ENCODE results near the gene CASP8. TPM values are rescaled to one million over a fixed set of nuclear protein-coding genes. Genes with fewer than 3 reads are reported as not detected.

The CASP8 gene
- total and polyA plus RNA-seq, 12 donors: 8.2 to 55.8 (median 19.4) TPM

DNA sequence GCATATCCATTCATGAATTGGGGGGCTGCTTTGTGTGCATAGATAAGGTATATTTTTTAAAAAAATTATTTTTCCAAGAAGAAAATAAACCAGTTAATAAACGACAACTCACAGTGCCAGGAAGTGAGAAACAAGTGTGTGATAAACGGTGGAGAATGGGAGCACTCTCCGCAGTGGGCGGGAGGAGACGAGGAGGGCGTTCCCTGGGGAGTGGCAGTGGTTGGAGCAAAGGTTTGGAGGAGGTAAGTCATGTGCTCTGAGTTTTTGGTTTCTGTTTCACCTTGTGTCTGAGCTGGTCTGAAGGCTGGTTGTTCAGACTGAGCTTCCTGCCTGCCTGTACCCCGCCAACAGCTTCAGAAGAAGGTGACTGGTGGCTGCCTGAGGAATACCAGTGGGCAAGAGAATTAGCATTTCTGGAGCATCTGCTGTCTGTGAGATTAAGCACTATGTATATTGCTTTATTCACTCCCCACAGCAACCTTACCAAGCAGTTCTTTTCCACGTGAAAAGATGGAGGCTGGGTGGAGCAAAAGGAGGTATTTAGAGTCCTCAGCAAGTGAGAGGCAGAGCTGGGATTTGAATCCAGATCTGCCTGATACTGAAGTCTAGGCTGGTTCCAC is 27.0 kb upstream of the CASP8 start:
- peak; percentile 53 to 83 (median 77) for DNase-seq
- intact Hi-C loops (cut with DNase I): loop anchor here in 1 of 2 donors (5.0 kb wide), 1 partner anchor 51 kb away; the partner anchor contains the start of gene CASP10
- peak overlapping the region in 1 of 4 donors; percentile 46 for H3K4me3 ChIP-seq

DNA sequence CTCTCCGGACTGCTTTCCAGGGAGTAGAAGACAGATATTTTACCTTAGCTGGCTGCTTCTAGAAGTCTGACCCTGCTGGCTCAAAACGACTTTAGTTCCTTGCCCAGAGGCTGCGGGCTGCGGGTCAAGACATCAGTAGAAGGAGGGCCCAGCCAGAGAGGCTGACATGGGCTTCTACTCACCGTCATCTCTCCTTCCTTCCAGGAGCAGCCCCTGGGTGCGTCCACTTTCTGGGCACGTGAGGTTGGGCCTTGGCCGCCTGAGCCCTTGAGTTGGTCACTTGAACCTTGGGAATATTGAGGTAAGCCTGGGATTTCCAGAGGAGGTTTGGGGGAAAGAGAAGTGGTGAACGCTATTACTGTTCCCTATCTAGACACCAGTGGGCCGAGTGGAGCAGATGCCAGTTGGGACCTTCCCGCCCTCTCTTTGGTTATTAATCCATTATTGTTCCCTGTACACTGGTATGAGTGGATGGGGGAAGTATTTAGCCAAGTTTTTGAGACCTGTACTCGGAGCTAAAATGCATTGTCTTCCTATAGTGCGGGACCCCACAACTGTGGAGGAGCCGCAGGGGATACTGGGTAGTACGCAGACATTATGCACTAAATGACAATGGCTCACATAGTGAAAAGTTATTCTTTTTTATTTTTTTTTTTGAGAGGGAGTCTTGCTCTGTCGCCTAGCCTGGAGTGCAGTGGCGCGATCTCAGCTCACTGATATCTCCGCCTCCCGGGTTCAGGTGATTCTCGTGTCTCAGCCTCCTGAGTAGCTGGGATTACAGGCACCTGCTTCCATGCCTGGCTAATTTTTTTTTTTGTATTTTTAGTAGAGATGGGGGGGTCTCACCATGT is 26.3 kb upstream of the CASP8 start:
- no peak for DNase-seq
- Histone ChIP-seq H3K9me3 (replicated peaks in 1 of 3) (no peaks in the 10 kb centered on the region), H3K27me3 (no peaks in the 10 kb centered on the region), H3K4me3 (peak overlapping the region in 1 of 4 donors; percentile 46), H3K4me1 (replicated peaks in 1 of 2) (peaks cover 8 to 33% of the 10 kb centered on the region in 2 donors), H3K27ac (peak overlapping the region in 2 of 5 donors; percentile 6 to 80), H3K36me3 (replicated peaks in 1 of 2) (no peaks in the 10 kb centered on the region)
- no peak for TF ChIP-seq POLR2A (IDR thresholded peaks at IDR 0.05)
- TF ChIP-seq, protein P1, sequence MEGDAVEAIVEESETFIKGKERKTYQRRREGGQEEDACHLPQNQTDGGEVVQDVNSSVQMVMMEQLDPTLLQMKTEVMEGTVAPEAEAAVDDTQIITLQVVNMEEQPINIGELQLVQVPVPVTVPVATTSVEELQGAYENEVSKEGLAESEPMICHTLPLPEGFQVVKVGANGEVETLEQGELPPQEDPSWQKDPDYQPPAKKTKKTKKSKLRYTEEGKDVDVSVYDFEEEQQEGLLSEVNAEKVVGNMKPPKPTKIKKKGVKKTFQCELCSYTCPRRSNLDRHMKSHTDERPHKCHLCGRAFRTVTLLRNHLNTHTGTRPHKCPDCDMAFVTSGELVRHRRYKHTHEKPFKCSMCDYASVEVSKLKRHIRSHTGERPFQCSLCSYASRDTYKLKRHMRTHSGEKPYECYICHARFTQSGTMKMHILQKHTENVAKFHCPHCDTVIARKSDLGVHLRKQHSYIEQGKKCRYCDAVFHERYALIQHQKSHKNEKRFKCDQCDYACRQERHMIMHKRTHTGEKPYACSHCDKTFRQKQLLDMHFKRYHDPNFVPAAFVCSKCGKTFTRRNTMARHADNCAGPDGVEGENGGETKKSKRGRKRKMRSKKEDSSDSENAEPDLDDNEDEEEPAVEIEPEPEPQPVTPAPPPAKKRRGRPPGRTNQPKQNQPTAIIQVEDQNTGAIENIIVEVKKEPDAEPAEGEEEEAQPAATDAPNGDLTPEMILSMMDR (IDR thresholded peaks at IDR 0.05): no peak
- WGBS, 4 donors: 70 to 82% (median 80%) methylated on average over 17 to 21 of the region's 21 CpGs
- intact Hi-C loops (cut with DNase I): loop anchor here in 1 of 2 donors (5.0 kb wide), 1 partner anchor 52 kb away; the partner anchor contains the start of gene CASP10

More for the DNA sequence above, 27.0 kb upstream of the CASP8 start:
- WGBS, 4 donors: 38 to 47% (median 42%) methylated on average over 8 of the region's 8 CpGs
- Histone ChIP-seq H3K9me3 (replicated peaks in 1 of 3) (no peaks in the 10 kb centered on the region), H3K4me1 (replicated peaks in 1 of 2) (peaks cover 8 to 36% of the 10 kb centered on the region in 2 donors), H3K27me3 (no peaks in the 10 kb centered on the region), H3K27ac (peak overlapping the region in 2 of 5 donors; percentile 6 to 80), H3K36me3 (replicated peaks in 1 of 2) (no peaks in the 10 kb centered on the region)
- TF ChIP-seq POLR2A (IDR thresholded peaks at IDR 0.05): peak in 1 of 2 donors; percentile 58
- TF ChIP-seq, protein P1 (IDR thresholded peaks at IDR 0.05): no peak

DNA sequence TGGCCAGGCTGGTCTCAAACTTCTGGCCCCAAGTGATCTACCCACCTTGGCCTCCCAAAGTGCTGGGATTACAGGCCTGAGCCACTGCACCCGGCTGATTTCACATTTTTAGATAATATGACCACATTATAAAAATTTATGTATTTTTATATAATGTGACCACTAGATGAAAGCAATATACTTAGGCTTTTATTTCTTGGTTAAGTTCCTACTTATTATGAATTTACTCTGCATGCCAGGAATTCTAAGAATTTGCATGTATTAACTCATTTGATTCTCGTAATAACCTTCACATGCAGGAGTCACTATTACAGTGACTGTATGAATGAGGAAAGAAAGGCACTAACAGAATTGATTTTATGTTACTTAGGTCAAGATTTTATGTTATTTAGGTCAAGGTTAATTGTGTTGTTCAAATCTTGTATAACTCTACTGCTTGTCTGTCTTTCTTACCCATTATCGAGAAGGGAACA is 25.6 kb upstream of the CASP8 start:
- Histone ChIP-seq H3K36me3 (replicated peaks in 1 of 2) (no peaks in the 10 kb centered on the region), H3K27ac (no peak overlapping the region), H3K4me1 (replicated peaks in 1 of 2) (peaks cover 8 to 33% of the 10 kb centered on the region in 2 donors), H3K27me3 (no peaks in the 10 kb centered on the region), H3K4me3 (no peak overlapping the region), H3K9me3 (replicated peaks in 1 of 3) (no peaks in the 10 kb centered on the region)
- no peak for DNase-seq
- TF ChIP-seq POLR2A (IDR thresholded peaks at IDR 0.05): no peak
- TF ChIP-seq, protein P1 (IDR thresholded peaks at IDR 0.05): no peak
- WGBS, 4 donors: 60 to 66% (median 64%) methylated on average over 3 of the region's 3 CpGs
- intact Hi-C loops (cut with DNase I): loop anchor here (5.0 kb wide), 2 partner anchors 52 to 128 kb away; partner anchors contain the start of gene CASP10 (in 1 of the 2)

Data from adrenal gland (tissue), 12 donors.